GM18505 (cell line): ENCODE measurements around the gene BRINP2.
A peak's percentile ranks its signal among the peaks of the same experiment; 100 is the strongest.

ENCODE experiments used
- ATAC-seq: cut with Tn5 transposase; IDR thresholded peaks from one replicate; pipeline ENCODE4 v1.9.1; 2021; ENCODE audit not compliant: unreplicated experiment
- POLR2A ChIP-seq: IDR thresholded peaks from 4 replicates; pipeline ENCODE4 v1.6.1; 2011; ENCODE audit warnings: borderline replicate concordance; ENCODE audit not compliant: insufficient read depth, insufficient read length; ENCODE audit errors: extremely low read depth

BRINP2 gene

DNA sequence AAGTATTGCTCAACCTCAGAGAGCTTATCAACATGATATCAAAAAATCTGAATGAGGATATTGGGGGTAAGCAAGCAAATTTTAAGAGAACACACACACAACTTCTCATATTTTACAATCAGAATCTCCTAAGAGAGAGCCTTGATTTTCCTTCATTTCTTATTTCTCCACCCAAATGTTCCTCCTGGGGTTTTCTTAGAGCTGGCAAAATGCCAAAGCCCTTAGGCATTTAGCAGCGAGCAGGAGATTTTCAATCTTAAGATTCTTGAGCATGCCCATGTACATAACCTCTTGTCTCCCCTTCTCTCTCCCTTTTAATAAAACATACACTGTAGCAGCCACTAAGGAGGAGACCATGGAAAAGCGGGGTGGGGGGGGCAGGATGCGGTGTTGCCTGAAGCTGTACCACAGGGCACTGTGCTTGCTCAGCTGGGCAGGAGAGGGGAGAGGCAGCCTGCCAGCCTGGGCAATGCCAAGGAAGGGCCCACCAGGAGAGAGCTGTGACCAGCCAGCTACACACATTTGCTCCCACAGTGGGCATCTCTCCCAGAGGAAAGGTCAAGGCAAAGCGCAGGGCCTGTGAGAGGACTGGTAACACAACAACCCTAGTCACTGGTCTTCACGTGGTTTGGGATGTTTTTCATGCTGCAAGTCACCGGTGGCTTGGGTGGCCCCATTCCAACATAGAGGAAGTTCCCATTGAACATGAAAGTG is 4.3 kb downstream of the BRINP2 start:
- no peak for TF ChIP-seq POLR2A

DNA sequence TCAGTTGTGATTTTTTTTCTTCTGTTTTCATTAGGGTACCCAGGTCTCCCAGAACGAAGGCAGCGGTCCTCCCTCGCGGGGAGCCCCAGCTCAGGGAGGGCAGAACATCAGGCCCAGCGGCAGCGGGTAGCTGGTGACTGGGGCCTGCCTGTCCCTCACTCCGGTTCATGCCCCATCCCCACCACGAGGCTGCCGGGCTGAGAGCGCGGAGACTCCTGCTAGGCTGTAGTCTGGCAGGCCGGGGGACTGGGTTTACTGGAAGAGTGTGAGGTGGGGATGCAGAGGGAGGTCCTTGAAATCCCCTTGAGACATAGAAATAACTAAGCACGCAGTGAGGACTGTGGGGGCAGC is 10.5 kb downstream of the BRINP2 start:
- ATAC-seq, result peak; percentile 14
- TF ChIP-seq POLR2A, result no peak

More for the DNA sequence above, 4.3 kb downstream of the BRINP2 start:
- no peak for ATAC-seq

DNA sequence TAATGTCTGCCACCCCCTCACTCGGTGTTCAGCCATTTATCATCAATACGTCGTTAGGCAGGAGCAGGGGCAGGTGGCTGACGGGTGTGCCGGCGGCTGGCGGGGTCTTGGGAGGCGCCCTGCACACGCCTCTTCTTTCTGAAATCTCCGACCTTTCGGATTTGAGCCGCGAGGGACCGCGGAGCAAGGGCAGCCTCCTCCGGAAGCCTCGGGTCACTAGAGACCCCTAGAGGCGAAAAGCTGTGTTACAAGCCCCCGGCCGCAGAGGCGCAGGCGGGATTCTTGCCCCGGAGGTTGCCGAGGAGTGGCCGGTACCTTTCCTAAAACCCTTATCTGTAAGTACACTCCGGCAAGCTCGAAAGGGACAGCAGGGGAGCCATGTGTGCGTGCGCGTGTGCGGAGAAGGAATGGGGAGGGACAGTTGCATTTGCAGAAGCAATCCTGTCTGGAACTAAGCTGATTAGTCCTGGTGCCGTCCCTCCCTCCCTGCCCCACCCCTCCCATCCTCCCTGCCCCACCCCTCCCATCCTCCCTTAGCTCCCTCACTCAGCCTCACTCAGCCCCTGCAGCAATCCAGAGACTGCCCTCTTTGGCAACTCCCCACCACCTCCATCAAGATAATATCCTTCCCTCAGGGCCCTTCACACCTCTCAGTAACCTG is 11.0 kb downstream of the BRINP2 start:
- TF ChIP-seq POLR2A, result no peak
- peak; percentile 98 for ATAC-seq

DNA sequence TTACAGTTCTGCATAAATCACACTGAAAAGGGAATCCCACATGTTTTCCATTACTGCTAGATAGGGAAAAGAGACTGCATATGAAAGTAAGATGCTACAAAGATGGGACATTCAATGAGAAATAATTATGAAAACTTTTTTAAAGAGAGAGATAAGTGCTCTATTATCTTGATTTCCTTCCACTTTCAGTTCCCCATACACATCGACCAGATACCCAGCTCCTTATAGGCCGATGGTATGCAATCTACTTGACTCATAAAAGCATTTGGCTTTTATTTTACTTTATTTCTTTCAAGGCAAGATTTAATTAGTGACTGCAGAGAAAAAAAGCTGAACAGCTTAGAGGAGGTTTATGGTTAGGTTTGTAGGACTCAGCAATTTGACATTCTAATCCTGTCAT is 13.1 kb downstream of the BRINP2 start:
- ATAC-seq, result no peak
- no peak for TF ChIP-seq POLR2A

DNA sequence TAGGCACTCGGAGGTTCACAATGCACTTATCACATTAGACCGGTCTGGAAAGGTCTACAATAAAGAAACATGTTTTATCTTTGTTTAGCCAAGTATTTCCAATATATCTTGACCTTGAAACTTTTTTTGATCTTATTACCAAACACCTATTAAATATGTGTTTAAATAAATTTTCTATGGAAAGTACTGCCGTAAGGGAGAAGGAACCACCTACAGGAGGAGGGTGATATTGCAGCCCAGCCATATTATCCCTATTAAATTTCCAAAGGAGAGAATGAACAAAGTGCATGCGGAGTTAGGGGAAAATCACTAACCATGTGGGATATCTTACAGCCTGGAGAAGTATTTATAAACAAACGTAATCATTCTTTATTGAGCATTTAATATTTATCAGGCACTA is 14.5 kb downstream of the BRINP2 start:
- TF ChIP-seq POLR2A, result no peak
- ATAC-seq, result no peak

DNA sequence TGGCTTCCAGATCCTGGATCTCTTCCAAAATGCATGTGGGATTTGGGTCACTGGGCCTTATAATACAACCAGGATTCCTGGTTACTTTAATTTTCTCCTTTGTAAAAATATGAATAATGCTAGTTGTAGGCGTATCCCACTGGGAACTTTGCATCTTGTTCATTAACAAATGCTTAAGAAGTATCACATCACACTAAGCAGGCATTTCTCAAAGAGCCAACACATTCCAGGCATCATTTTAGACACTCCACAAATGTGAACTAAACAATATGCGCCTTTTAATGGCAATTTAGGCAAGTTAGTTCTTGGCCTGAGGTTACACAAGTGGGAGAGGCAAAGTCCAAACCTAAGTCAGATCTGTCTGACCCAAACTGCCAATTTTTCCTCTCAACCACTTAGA is 15.9 kb downstream of the BRINP2 start:
- TF ChIP-seq POLR2A, result no peak
- ATAC-seq, result no peak

DNA sequence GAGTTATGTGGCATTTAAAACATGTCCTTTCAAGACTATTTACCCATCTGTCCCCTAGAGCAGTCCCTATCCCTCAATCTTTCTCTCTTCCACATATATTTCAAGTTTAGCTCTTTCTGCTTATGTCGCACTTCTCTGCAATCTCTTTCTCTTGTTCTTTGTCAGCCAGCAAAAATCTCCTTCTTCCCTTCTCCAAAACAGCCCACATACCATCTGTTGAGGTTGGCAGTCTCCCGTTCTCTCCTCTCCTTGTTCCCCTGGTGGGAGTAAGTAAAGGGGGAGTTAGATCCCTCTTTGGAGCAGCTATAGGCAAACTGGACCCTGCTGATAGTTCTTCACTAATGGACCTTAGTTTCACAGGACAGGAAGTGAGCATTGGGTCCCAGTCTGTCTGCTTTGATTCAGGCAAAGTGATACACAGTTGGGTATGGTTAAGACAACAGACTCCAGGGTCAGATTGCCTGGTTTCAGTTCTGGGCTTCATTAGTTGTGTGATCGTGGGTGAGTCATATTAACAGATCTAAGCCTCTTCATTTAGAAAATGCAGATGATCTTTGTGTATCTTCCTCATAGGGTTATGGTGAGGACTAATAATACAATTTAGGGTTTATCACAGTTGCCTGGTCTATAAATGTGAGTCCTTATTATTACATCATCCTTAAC is 19.7 kb downstream of the BRINP2 start:
- no peak for ATAC-seq
- no peak for TF ChIP-seq POLR2A

DNA sequence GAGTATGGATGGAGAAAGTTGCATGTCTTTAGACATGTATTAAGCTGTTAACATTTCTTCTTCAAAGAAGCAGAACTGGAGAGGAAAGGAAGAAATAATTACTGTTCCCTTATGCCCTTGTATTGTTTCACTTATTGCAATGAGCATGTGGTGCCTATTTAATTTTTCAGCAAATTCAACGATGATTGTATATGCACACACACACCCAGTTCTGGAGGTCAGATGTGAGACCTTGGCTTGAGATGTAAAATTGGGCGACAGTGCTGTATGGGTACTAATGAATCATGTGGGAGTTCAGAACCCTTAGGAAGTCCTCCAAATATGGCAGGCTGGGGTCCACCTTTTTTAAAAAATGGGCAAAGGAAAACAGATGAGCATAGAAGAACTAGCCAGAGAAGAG is 27.5 kb downstream of the BRINP2 start:
- no peak for ATAC-seq
- no peak for TF ChIP-seq POLR2A

DNA sequence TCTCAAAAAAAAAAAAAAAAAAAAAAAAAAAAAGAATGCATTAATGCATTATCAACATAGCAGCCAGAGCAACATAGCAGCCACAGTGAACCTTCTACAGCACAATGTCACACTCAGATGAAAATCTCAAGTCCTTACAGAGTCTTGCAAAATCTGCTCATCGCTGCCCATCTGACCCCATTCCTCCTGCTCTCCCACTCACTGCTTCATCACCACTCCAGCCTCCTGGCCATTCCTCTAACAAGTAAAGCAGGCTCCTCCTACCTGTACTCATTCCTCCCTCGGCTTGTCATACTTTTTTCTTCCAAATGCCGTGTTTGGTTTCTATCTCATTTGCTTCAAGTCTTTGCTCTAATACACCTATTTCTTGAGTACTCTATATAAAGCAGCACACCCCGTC is 29.5 kb downstream of the BRINP2 start:
- TF ChIP-seq POLR2A, result no peak
- no peak for ATAC-seq

DNA sequence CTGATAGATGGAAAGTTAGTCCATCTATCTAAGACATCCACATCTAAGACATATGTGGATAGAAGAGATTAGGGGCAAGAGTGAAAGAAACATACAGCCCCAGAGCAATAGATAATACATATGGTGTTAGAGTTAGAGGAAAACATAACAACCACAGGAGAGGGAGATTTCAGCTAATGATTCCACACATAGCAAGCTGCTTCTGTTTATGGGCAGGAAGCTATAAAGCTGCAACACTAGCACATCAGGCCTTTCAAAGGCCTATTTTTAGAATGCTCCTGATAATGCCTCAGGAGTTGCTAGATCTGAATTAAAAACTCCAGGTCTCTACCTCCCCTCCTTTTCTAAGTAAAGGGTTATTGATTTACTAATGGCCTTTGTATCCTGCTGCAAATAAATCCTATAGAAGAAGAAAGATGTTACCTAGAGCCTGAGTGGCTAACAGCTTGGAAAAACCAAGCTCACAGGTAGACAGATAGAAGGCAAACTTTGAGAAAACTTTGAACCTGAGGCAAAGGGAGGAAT is 36.1 kb downstream of the BRINP2 start:
- ATAC-seq, result no peak
- TF ChIP-seq POLR2A, result no peak

DNA sequence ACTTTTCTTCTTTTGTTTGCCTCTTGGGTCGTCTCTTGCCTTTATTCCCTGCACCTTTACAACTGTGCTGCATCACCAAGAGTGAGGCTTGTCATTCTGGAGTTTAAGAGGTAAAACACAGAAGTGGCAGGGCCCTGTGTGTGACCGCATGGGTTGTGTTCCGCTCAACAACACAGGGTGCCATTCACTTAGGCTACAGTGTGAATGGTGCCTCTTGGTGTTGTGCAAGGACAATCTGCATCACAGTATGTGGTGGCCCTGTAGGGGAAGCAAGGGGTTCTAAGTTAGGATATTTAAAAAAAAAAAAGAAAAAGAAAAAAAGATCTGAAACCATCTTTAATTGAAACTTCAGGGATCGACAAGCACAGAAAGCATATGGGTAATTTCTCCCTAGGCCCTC is 38.2 kb downstream of the BRINP2 start:
- no peak for ATAC-seq
- no peak for TF ChIP-seq POLR2A

DNA sequence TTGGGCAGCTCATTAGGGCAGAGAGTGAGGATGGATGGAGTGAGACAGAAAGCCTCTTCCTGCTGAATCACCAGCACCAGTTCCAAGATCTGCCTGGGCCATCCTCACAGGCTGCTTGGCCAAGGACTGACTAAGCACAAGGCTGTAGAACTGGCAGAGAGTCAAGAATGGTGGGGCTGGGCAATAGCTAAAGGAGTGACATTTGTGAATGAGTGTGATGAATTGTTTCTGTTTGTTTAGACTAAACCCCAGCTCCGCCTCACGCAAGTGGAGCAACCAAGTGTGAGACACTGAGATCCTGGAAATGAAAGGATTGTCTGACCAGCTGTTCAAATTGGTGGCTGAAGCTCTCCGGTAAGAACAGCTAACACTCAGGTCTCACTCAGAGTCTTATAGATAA is 38.6 kb downstream of the BRINP2 start:
- ATAC-seq, result no peak

DNA sequence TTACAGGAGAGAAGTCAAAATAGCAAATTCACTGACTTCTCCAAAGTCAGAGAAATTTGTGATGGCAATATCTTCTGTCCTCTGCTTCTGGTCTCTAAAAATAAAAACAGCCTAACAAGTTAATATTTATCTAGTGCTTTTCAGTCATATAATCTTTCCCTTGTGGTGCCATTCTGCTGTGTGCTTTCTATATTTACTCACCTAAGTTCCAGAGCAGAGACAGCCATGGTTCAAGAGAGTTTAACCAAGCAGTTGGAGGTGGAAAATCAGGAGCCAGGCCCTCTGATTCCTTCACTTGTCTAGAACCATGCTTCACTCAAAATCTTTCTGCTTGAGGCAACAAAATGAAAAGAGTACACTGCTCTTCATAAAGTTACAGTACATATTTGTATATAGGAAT is 39.3 kb downstream of the BRINP2 start:
- ATAC-seq, result no peak

More for the DNA sequence above, 38.6 kb downstream of the BRINP2 start:
- TF ChIP-seq POLR2A, result no peak

DNA sequence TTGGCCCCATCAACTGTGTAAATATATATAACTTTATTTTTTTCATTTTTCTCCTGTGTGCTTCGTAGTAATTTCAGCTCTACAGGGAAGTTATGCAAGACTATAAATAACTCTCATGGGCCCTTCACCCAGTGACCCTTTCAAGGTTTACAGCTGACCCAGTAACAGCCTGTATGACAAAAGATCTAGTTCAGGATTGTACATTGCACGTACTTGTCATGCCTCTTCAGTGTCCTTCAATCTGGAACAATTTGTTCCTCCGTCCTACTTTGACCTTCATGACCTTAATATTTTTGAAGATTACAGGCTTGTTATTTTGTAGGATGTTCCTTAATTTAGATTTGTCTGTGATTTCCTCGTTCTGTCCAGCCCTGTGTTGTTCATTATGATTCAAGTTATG is 40.5 kb downstream of the BRINP2 start:
- no peak for ATAC-seq
- TF ChIP-seq POLR2A, result no peak

More for the DNA sequence above, 39.3 kb downstream of the BRINP2 start:
- no peak for TF ChIP-seq POLR2A
